Ishikawa (cell line): ENCODE data around the gene GALNT14.

Source experiments
- CEBPB ChIP-seq: IDR thresholded peaks from 2 replicates; pipeline ENCODE4 v1.6.1; 2012
- CREB1 ChIP-seq: IDR thresholded peaks from 2 replicates; pipeline ENCODE4 v1.6.1; 2012; ENCODE audit warnings: low read depth
- EGR1 ChIP-seq: IDR thresholded peaks from 2 replicates; pipeline ENCODE4 v1.6.1; 2012
- EP300 ChIP-seq: IDR thresholded peaks from 2 replicates; pipeline ENCODE4 v1.6.1; 2012; ENCODE audit warnings: borderline replicate concordance
- FOXM1 ChIP-seq: IDR thresholded peaks from 2 replicates; pipeline ENCODE4 v1.6.1; 2012; ENCODE audit warnings: low read depth, borderline replicate concordance
- NFIC ChIP-seq: IDR thresholded peaks from 2 replicates; pipeline ENCODE4 v1.6.1; 2012
- RAD21 ChIP-seq: IDR thresholded peaks from 2 replicates; pipeline ENCODE4 v1.6.1; 2012; ENCODE audit warnings: low read depth
- REST ChIP-seq: IDR thresholded peaks from 2 replicates; pipeline ENCODE4 v1.6.1; 2012; ENCODE audit warnings: low read depth, mild to moderate bottlenecking
- TAF1 ChIP-seq: IDR thresholded peaks from 2 replicates; pipeline ENCODE4 v1.6.1; 2012; ENCODE audit warnings: low read depth, mild to moderate bottlenecking
- TCF12 ChIP-seq: IDR thresholded peaks from 2 replicates; pipeline ENCODE4 v1.6.1; 2012; ENCODE audit warnings: low read depth
- TEAD4 ChIP-seq: IDR thresholded peaks from 2 replicates; pipeline ENCODE4 v1.6.1; 2012
- USF1 ChIP-seq: IDR thresholded peaks from 2 replicates; pipeline ENCODE4 v1.6.1; 2012
- YY1 ChIP-seq: IDR thresholded peaks from 2 replicates; pipeline ENCODE4 v1.6.1; 2012; ENCODE audit warnings: low read depth
- ZBTB7A ChIP-seq: IDR thresholded peaks from 2 replicates; pipeline ENCODE4 v1.6.1; 2012; ENCODE audit warnings: low read depth
- TF ChIP-seq, protein P1 (sequence below): IDR thresholded peaks from 2 replicates; pipeline ENCODE4 v1.6.1; 2012

GALNT14 gene

GRCh38 chr2:31020713-31021112, 117.5 kb downstream of the GALNT14 start:
- TF ChIP-seq YY1 (no peak), USF1 (no peak), TCF12 (no peak), RAD21 (no peak), EP300 (no peak), CREB1 (no peak), TEAD4 (no peak), EGR1 (no peak), TAF1 (no peak), FOXM1 (no peak), ZBTB7A (no peak), CEBPB (no peak)
- TF ChIP-seq, protein P1, sequence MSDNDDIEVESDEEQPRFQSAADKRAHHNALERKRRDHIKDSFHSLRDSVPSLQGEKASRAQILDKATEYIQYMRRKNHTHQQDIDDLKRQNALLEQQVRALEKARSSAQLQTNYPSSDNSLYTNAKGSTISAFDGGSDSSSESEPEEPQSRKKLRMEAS, result no peak

GRCh38 chr2:31018280-31018679, 120.0 kb downstream of the GALNT14 start:
- TF ChIP-seq CREB1, result no peak
- no peak for TF ChIP-seq EGR1
- TF ChIP-seq TEAD4, result no peak
- TF ChIP-seq TCF12, result no peak
- no peak for TF ChIP-seq FOXM1
- TF ChIP-seq, protein P1, result no peak
- TF ChIP-seq EP300, result no peak
- no peak for TF ChIP-seq TAF1
- no peak for TF ChIP-seq ZBTB7A
- no peak for TF ChIP-seq NFIC
- TF ChIP-seq USF1, result no peak
- no peak for TF ChIP-seq YY1
- TF ChIP-seq CEBPB, result no peak
- TF ChIP-seq RAD21, result no peak
- TF ChIP-seq REST, result no peak

- TF ChIP-seq ZBTB7A (no peak), TCF12 (no peak), EGR1 (no peak), CEBPB (no peak), RAD21 (no peak), NFIC (no peak)
Measured at GRCh38 chr2:31016648-31017047, 121.6 kb downstream of the GALNT14 start.

GRCh38 chr2:31014516-31014915, 123.7 kb downstream of the GALNT14 start:
- TF ChIP-seq CEBPB (no peak), ZBTB7A (no peak), NFIC (no peak), TAF1 (no peak), EGR1 (no peak), CREB1 (no peak), FOXM1 (no peak), RAD21 (no peak), TCF12 (no peak), REST (no peak), TEAD4 (no peak), YY1 (no peak)
- TF ChIP-seq, protein P1, result no peak

DNA sequence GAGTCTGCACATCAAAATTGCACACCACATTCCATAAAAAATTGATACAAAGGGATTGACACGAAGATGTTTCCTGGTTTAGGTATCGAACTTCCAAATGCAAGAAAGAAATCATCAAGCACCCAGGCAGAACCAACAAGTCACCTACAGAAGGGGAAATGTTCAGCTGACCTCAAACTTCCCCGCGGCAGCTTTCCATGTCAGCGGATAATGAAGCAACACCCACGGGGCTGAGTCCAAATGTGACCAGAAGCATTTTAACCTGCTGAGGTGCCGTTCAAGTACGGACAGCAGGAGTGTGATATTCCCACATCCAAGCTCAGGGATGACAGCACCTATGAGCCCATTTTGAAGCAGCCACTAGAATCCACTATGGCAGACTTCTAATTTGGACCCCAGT, 124.9 kb downstream of the GALNT14 start:
- TF ChIP-seq CEBPB (no peak), REST (no peak), EGR1 (no peak), CREB1 (no peak), FOXM1 (no peak), YY1 (no peak), TCF12 (no peak), TAF1 (no peak), RAD21 (no peak), NFIC (no peak), USF1 (no peak), ZBTB7A (no peak), TEAD4 (no peak), EP300 (no peak)
- TF ChIP-seq, protein P1, result no peak
